Endothelial cell (in vitro differentiated cells): Measurements from ENCODE around the gene CDH23. TPM values are rescaled to one million over a fixed set of nuclear protein-coding genes. Genes with fewer than 3 reads are reported as not detected.

Experiments used
- DNase-seq: peaks from one replicate; pipeline ENCODE4 v3.0.0; 2021; ENCODE audit warnings: low spot score
- H3K27ac Mint-ChIP-seq: one replicate; pipeline ENCODE4 v1.8.0; 2021; ENCODE audit warnings: mixed read lengths, inconsistent platforms; ENCODE audit not compliant: unreplicated experiment
- H3K27me3 Mint-ChIP-seq: one replicate; pipeline ENCODE4 v1.8.0; 2021; ENCODE audit warnings: mild to moderate bottlenecking, moderate library complexity, mixed read lengths, inconsistent platforms; ENCODE audit not compliant: unreplicated experiment
- H3K36me3 Mint-ChIP-seq: one replicate; pipeline ENCODE4 v1.8.0; 2021; ENCODE audit warnings: mild to moderate bottlenecking, low read depth, mixed read lengths, inconsistent platforms; ENCODE audit not compliant: unreplicated experiment
- H3K4me1 Mint-ChIP-seq: one replicate; pipeline ENCODE4 v1.8.0; 2021; ENCODE audit warnings: mild to moderate bottlenecking, mixed read lengths, inconsistent platforms; ENCODE audit not compliant: unreplicated experiment
- H3K4me3 Mint-ChIP-seq: one replicate; pipeline ENCODE4 v1.8.0; 2021; ENCODE audit warnings: mild to moderate bottlenecking, mixed read lengths, inconsistent platforms; ENCODE audit not compliant: unreplicated experiment
- H3K9me3 Mint-ChIP-seq: one replicate; pipeline ENCODE4 v1.8.0; 2021; ENCODE audit warnings: mixed read lengths, inconsistent platforms; ENCODE audit not compliant: unreplicated experiment
- CTCF ChIP-seq: fragments of 200-600 bp; sonication (generic); IDR thresholded peaks from one replicate; pipeline ENCODE4 v1.5.0; 2021; ENCODE audit warnings: antibody characterized with exemption; ENCODE audit not compliant: unreplicated experiment
- total RNA-seq: library from RNA; stranded (reverse); fragmentation: NEBNext Ultra II Directional; extraction: Animal tissue kit (Norgen Biotek cat#: 25700); gene quantifications from one replicate; pipeline ENCODE4 v1.2.1, GENCODE V29; 2021; ENCODE audit not compliant: unreplicated experiment

The CDH23 gene
- total RNA-seq, 1 donor from 2014 or later = 0.54 TPM

DNA sequence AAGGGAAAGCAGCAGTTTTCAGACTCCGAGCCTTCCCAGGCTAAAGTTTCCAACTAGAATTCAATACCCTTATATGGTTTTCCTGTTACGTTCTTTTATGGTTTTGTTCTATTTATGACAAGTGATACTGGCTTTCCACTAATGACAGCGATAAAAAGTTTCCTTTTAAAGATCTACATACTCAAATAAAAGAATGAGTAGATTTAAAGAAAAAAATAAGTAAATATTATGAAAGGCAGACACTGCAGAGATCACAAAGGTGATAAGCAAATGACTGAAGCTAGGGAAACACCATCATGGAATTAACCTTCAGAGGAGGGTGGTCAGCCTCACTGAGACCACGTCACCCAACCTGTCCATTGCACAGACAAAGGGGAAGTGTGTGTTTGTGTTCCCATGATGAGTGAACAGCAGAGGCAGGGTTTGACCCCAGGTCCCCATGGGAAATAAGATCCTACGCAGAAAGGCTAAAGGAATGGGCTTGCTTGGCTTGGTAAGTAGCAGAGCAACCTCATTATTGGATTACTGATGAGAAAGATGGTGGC lies 372.6 kb downstream of the CDH23 start:
- H3K9me3 Mint-ChIP-seq = no peaks in the 10 kb centered on the region
- H3K4me3 Mint-ChIP-seq = no peak overlapping the region
- no peak overlapping the region for H3K27ac Mint-ChIP-seq
- H3K27me3 Mint-ChIP-seq = peaks cover 12% of the 10 kb centered on the region
- no peak for TF ChIP-seq CTCF
- no peak for DNase-seq
- peaks cover 73% of the 10 kb centered on the region for H3K4me1 Mint-ChIP-seq
- peaks cover 4% of the 10 kb centered on the region for H3K36me3 Mint-ChIP-seq

GRCh38 chr10:71770255-71770654 lies 373.5 kb downstream of the CDH23 start:
- DNase-seq = no peak
- Mint-ChIP-seq H3K27me3 (peaks cover 12% of the 10 kb centered on the region), H3K9me3 (no peaks in the 10 kb centered on the region), H3K36me3 (peaks cover 4% of the 10 kb centered on the region), H3K4me1 (peaks cover 64% of the 10 kb centered on the region), H3K27ac (no peak overlapping the region), H3K4me3 (no peak overlapping the region)
- TF ChIP-seq CTCF = no peak

DNA sequence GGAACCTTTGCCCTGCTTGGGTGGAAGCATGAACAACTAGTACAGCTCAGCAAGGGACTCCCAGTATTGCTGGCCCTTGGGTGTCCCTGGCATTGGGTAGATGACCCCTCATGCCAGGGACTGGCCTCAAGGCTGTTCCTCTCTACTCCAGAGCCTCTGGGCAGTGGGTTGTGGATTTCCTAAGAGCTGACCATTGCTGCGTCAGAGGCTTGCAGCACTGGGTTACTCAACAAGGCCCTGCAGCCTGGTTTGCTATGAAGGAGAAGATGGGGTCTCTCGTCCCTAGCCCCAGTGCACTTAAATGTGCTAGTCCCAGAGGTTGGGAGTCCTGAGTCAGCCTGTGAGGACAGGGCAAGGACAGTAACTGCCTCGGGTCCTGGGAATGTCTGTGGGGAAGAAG lies 374.1 kb downstream of the CDH23 start:
- H3K4me3 Mint-ChIP-seq = no peak overlapping the region
- peaks cover 4% of the 10 kb centered on the region for H3K36me3 Mint-ChIP-seq
- no peak for DNase-seq
- peaks cover 64% of the 10 kb centered on the region for H3K4me1 Mint-ChIP-seq
- peaks cover 12% of the 10 kb centered on the region for H3K27me3 Mint-ChIP-seq
- H3K27ac Mint-ChIP-seq = no peak overlapping the region
- no peaks in the 10 kb centered on the region for H3K9me3 Mint-ChIP-seq
- no peak for TF ChIP-seq CTCF

GRCh38 chr10:71771204-71771603 lies 374.5 kb downstream of the CDH23 start:
- H3K27me3 Mint-ChIP-seq = peaks cover 14% of the 10 kb centered on the region
- H3K4me3 Mint-ChIP-seq = peak overlapping the region; percentile 47
- no peaks in the 10 kb centered on the region for H3K9me3 Mint-ChIP-seq
- peaks cover 62% of the 10 kb centered on the region for H3K4me1 Mint-ChIP-seq
- no peak overlapping the region for H3K27ac Mint-ChIP-seq
- TF ChIP-seq CTCF = no peak
- DNase-seq = no peak
- H3K36me3 Mint-ChIP-seq = peaks cover 4% of the 10 kb centered on the region

DNA sequence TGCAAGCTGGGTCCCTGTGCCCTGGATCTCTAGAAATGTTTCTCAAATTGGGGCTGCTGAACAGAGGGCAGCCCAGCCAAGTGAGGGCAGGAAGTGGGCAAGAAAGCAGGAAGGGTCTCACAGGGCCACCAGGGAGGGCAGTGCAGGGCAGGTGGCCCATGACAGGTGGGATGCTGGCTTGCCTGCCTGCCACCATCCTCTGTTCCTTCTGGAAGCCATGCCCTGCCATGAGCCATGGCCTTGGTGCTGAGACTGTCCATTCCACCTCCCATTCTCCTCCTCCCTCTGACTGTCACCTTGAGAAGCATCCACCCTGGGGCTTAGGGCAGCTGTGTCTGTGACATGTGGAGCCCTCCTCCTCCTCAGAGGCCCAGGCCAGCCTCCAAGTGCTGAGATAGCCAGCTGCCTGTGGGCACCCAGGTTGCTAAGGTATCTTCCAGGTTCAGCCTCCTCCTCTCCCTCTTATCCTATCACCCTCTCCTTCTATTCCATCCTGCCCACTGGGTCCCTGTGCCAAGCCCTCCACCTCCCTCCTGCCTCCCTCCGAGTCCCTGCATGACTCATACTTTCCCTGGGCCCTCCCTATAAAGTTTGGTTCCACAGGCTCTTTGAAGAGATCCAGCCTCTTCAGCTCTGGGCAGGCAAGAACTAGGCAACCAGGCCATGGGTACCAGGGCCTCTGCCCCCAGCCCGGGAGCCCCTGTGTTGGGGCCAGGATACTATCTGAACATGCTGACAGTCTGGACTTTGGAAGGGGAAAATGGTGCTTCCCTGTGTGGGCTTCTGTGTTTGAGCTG lies 375.3 kb downstream of the CDH23 start:
- no peak overlapping the region for H3K27ac Mint-ChIP-seq
- H3K4me1 Mint-ChIP-seq = peaks cover 55% of the 10 kb centered on the region
- no peak for DNase-seq
- no peak for TF ChIP-seq CTCF
- H3K27me3 Mint-ChIP-seq = peaks cover 15% of the 10 kb centered on the region
- H3K36me3 Mint-ChIP-seq = peaks cover 4% of the 10 kb centered on the region
- peak overlapping the region; percentile 75 for H3K4me3 Mint-ChIP-seq
- H3K9me3 Mint-ChIP-seq = no peaks in the 10 kb centered on the region
